Measurements from ENCODE around the gene PIGS. TPM values are rescaled to one million over a fixed set of nuclear protein-coding genes. Genes with fewer than 3 reads are reported as not detected.

PIGS gene
- total RNA-seq, 1 experiment from 2014 or later: 45.8 TPM

DNA sequence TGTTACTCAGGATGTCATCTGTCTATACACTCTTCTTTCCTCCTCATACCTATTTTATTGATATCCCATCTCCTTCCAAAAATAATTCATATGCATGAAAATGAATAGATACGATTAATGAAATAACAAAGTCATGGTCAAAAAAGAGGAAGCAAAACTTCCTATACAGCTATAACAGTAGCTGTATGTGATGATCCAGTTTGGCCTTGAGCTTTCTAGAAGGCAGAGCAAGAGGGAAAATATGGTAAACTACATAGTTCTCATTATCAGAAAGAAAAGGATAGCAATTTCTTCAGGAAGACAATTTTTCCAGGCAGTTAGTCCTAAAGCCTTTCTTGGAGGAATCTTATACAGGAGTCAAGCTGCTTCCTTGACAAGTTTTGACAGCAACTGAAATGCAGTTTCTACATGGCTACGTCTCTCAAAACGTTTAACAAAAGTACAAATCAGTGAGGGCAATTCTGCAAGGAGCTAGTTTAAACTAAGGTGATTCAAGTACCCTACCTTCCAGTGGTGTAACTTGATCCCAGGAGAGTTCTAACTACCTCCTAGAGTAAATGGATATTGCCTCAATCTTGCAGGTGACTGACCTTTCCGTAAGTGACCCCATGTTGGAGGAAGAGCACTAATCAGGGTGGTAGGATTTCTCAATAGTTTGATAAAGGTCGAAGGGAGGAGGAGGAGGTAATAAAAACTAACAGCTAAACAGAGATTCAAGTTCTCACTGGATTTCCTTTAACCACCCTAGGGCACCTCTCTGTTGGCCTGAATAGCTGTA lies 26.5 kb upstream of the PIGS start:
- Histone ChIP-seq H3K9ac (ENCODE audit: low read length) (peak overlapping the region; percentile 92), H3K27me3 (ENCODE audit: insufficient read depth, low read length) (no peaks in the 10 kb centered on the region), H4K20me1 (ENCODE audit: insufficient read depth) (no peaks in the 10 kb centered on the region), H3K4me2 (ENCODE audit: low read length) (peak overlapping the region; percentile 97), H3K4me1 (ENCODE audit: control insufficient read depth in 1 of 2, insufficient read depth in 2 of 2, low read length in 2 of 2) (peaks cover 4 to 22% of the 10 kb centered on the region in 2 experiments; a peak in 2 of 4 replicates), H3K79me2 (ENCODE audit: insufficient read depth, low read length) (peaks cover 43% of the 10 kb centered on the region), H3K36me3 (ENCODE audit: control insufficient read depth in 1 of 2, insufficient read depth in 2 of 2, low read length in 2 of 2) (peaks cover 7 to 11% of the 10 kb centered on the region in 2 experiments; a peak in 3 of 4 replicates), H3K4me3 (replicated peaks in 1 of 2; ENCODE audit: low read depth in 1 of 2, low read length in 2 of 2) (peak overlapping the region; percentile 93 to 97), H3K9me3 (ENCODE audit: control insufficient read depth in 1 of 2, insufficient read depth in 1 of 2, low read depth in 1 of 2, low read length in 2 of 2) (no peaks in the 10 kb centered on the region), H2AFZ (ENCODE audit: low read depth, low read length, poor library complexity, severe bottlenecking) (no peak overlapping the region), H3K9me2 (ENCODE audit: insufficient read depth) (no peaks in the 10 kb centered on the region), H3K27ac (ENCODE audit: low read depth, low read length) (peak overlapping the region; percentile 80)
- CTCF ChIA-PET: no interaction called here
- POLR2A ChIA-PET: no interaction called here
- RAD21 ChIA-PET (ENCODE audit: low non-redundant PET in 1 of 2, low total read pairs in 2 of 2, uncharacterized antibody in 2 of 2, unreplicated experiment in 2 of 2): no interaction called here
- DNase-seq (ENCODE audit: low read depth, low spot score) (no peak), ATAC-seq (no peak)
- BruUV-seq (replicated peaks): no TSS peak
- TF ChIP-seq POLR2AphosphoS5 (IDR thresholded peaks at IDR 0.05; ENCODE audit: low read depth, low read length) (no peak), SRF (IDR thresholded peaks at IDR 0.05; ENCODE audit: low read depth) (no peak), ELF1 (IDR thresholded peaks at IDR 0.05; ENCODE audit: borderline replicate concordance, low read depth) (no peak), FOSL1 (IDR thresholded peaks at IDR 0.05; ENCODE audit: low read depth) (no peak), POLR2A (IDR thresholded peaks at IDR 0.05; ENCODE audit: borderline replicate concordance, extremely low read depth, insufficient read depth, insufficient read length) (no peak), CEBPB (IDR thresholded peaks at IDR 0.05; ENCODE audit: low read depth) (no peak), JUND (IDR thresholded peaks at IDR 0.05) (no peak), TCF7L2 (IDR thresholded peaks at IDR 0.05; ENCODE audit: borderline replicate concordance, extremely low read depth, insufficient read depth, insufficient read length) (no peak), CBX3 (IDR thresholded peaks at IDR 0.05; ENCODE audit: low read depth) (no peak), ZFX (IDR thresholded peaks at IDR 0.05) (no peak), YY1 (IDR thresholded peaks at IDR 0.05; ENCODE audit: extremely low read depth, insufficient replicate concordance, low read depth, low read length) (no peak), SIN3A (IDR thresholded peaks at IDR 0.05; ENCODE audit: low read depth) (no peak), ATF3 (IDR thresholded peaks at IDR 0.05) (no peak), ZNF274 (IDR thresholded peaks at IDR 0.05; ENCODE audit: low read depth, low read length) (no peak), SP1 (IDR thresholded peaks at IDR 0.05; ENCODE audit: low read depth) (no peak), RAD21 (IDR thresholded peaks at IDR 0.05; ENCODE audit: low read depth) (no peak), REST (IDR thresholded peaks at IDR 0.05; ENCODE audit: low read depth) (no peak), EGR1 (IDR thresholded peaks at IDR 0.05; ENCODE audit: low read depth) (no peak)
- TF ChIP-seq, protein P1, sequence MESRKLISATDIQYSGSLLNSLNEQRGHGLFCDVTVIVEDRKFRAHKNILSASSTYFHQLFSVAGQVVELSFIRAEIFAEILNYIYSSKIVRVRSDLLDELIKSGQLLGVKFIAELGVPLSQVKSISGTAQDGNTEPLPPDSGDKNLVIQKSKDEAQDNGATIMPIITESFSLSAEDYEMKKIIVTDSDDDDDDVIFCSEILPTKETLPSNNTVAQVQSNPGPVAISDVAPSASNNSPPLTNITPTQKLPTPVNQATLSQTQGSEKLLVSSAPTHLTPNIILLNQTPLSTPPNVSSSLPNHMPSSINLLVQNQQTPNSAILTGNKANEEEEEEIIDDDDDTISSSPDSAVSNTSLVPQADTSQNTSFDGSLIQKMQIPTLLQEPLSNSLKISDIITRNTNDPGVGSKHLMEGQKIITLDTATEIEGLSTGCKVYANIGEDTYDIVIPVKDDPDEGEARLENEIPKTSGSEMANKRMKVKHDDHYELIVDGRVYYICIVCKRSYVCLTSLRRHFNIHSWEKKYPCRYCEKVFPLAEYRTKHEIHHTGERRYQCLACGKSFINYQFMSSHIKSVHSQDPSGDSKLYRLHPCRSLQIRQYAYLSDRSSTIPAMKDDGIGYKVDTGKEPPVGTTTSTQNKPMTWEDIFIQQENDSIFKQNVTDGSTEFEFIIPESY (IDR thresholded peaks at IDR 0.05; ENCODE audit: extremely low read depth, insufficient replicate concordance, low read length): no peak
- TF ChIP-seq, protein P2, sequence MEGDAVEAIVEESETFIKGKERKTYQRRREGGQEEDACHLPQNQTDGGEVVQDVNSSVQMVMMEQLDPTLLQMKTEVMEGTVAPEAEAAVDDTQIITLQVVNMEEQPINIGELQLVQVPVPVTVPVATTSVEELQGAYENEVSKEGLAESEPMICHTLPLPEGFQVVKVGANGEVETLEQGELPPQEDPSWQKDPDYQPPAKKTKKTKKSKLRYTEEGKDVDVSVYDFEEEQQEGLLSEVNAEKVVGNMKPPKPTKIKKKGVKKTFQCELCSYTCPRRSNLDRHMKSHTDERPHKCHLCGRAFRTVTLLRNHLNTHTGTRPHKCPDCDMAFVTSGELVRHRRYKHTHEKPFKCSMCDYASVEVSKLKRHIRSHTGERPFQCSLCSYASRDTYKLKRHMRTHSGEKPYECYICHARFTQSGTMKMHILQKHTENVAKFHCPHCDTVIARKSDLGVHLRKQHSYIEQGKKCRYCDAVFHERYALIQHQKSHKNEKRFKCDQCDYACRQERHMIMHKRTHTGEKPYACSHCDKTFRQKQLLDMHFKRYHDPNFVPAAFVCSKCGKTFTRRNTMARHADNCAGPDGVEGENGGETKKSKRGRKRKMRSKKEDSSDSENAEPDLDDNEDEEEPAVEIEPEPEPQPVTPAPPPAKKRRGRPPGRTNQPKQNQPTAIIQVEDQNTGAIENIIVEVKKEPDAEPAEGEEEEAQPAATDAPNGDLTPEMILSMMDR (IDR thresholded peaks at IDR 0.05 in 2 of 3, conservative IDR thresholded peaks at IDR 0.05 in 1 of 3; ENCODE audit: borderline replicate concordance in 1 of 3, insufficient read depth in 1 of 3, low read depth in 2 of 3, low read length in 2 of 3): no peak
- intact Hi-C loops (cut with micrococcal nuclease): no loop called here
